Neural progenitor cell (in vitro differentiated cells): ENCODE measurements around the gene TMEM108.

Experiments used
- CTCF ChIP-seq: fragments of 200-600 bp; sonication (generic); IDR thresholded peaks from 2 replicates; pipeline ENCODE4 v1.5.1; 2017; ENCODE audit warnings: antibody characterized with exemption, mild to moderate bottlenecking
- EZH2 ChIP-seq: fragments of 200-600 bp; sonication (generic); IDR thresholded peaks from 2 replicates; pipeline ENCODE4 v1.6.1; 2017; ENCODE audit warnings: antibody characterized with exemption, mild to moderate bottlenecking, moderate library complexity
- EZH2phosphoT487 ChIP-seq: fragments of 200-600 bp; sonication (generic); IDR thresholded peaks from 2 replicates; pipeline ENCODE4 v1.6.1; 2017; ENCODE audit warnings: antibody characterized with exemption

GRCh38 chr3:133162670-133163305 lies 124.6 kb downstream of the TMEM108 start:
- TF ChIP-seq CTCF: no peak
- TF ChIP-seq EZH2phosphoT487: no peak
- no peak for TF ChIP-seq EZH2
